IMR-90 (cell line): ENCODE data around the gene ZNF182. TPM values are rescaled to one million over a fixed set of nuclear protein-coding genes. Genes with fewer than 3 reads are reported as not detected.
"Not testable (repeated sequence)": the region's sequence is repeated elsewhere in the genome, so short reads cannot be mapped to it uniquely, and the experiment has no call there.

Experiments
- ATAC-seq: fragments of 200-7000 bp; cut with Tn5 transposase; 2 replicates; pipeline ENCODE4 v1.9.1; 2020; ENCODE audit warnings: low read depth, mild to moderate bottlenecking, moderate library complexity
- BruUV-seq: library from RNA; stranded (reverse); fragments of 400-500 nt; replicated peaks from 2 replicates; lab custom pipeline; 2021; lab: Mats Ljungman, UMichigan
- CTCF ChIA-PET: fragments of 300-600 bp; formaldehyde crosslinking; extraction: SDS; loops from one replicate; lab custom pipeline; 2021; ENCODE audit warnings: antibody characterized with exemption; lab: Yijun Ruan, JAX
- POLR2A ChIA-PET: fragments of 300-600 bp; sonication (Branson Sonifier 250); formaldehyde crosslinking; loops from one replicate; lab custom pipeline; 2022; ENCODE audit warnings: antibody characterized with exemption; ENCODE audit not compliant: unreplicated experiment; lab: Charles Lee
- DNase-seq: peaks from one replicate; pipeline ENCODE4 v3.0.0; 2013
- H2AFZ ChIP-seq: replicated peaks from 2 replicates; pipeline ENCODE3; 2013; ENCODE audit warnings: low read length, mild to moderate bottlenecking; ENCODE audit not compliant: poor library complexity
- H2AK5ac ChIP-seq: 2 replicates; pipeline ENCODE4 v1.6.1; 2013; ENCODE audit warnings: low read depth, low read length, inconsistent platforms
- H2AK9ac ChIP-seq: replicated peaks from 2 replicates; pipeline ENCODE3; 2013; ENCODE audit warnings: mild to moderate bottlenecking, low read depth, low read length, moderate library complexity; ENCODE audit not compliant: poor library complexity
- H2BK120ac ChIP-seq: 2 replicates; pipeline ENCODE4 v1.6.1; 2013; ENCODE audit warnings: low read depth, low read length, inconsistent platforms
- H2BK15ac ChIP-seq: 3 replicates; pipeline ENCODE4 v1.6.1; 2013; ENCODE audit warnings: low read depth, low read length, inconsistent platforms
- H2BK20ac ChIP-seq: 2 replicates; pipeline ENCODE4 v1.6.1; 2013; ENCODE audit warnings: low read depth, mild to moderate bottlenecking, inconsistent platforms, low read length, moderate library complexity
- H2BK5ac ChIP-seq: 2 replicates; pipeline ENCODE4 v1.6.1; 2013; ENCODE audit warnings: mild to moderate bottlenecking, low read depth, low read length, inconsistent platforms; ENCODE audit not compliant: poor library complexity, severe bottlenecking
- H3K14ac ChIP-seq: replicated peaks from 2 replicates; pipeline ENCODE4 v1.6.1; 2013; ENCODE audit warnings: low read depth, low read length, inconsistent platforms
- H3K18ac ChIP-seq: 2 replicates; pipeline ENCODE4 v1.6.1; 2013; ENCODE audit warnings: low read depth, low read length, control low read depth
- H3K23ac ChIP-seq: 2 replicates; pipeline ENCODE4 v1.6.1; 2013; ENCODE audit warnings: low read depth, low read length, inconsistent platforms
- H3K27ac ChIP-seq: 2 replicates; pipeline ENCODE4 v1.5.1; 2013; ENCODE audit warnings: mild to moderate bottlenecking, control low read depth, low read length; ENCODE audit not compliant: insufficient read depth
- H3K27me3 ChIP-seq: 2 replicates; pipeline ENCODE4 v1.6.1; 2013; ENCODE audit warnings: low read length; ENCODE audit not compliant: control insufficient read depth, insufficient read depth
- H3K36me3 ChIP-seq: 2 replicates; pipeline ENCODE4 v1.6.1; 2013; ENCODE audit warnings: low read length, mixed read lengths; ENCODE audit not compliant: control insufficient read depth, insufficient read depth
- H3K4ac ChIP-seq: 2 replicates; pipeline ENCODE4 v1.6.1; 2013; ENCODE audit warnings: low read depth, low read length, inconsistent platforms
- H3K4me1 ChIP-seq: 2 replicates; pipeline ENCODE4 v1.6.1; 2013; ENCODE audit warnings: low read length, mixed read lengths; ENCODE audit not compliant: control insufficient read depth, insufficient read depth
- H3K4me2 ChIP-seq: 2 replicates; pipeline ENCODE4 v1.6.1; 2013; ENCODE audit warnings: low read depth, mild to moderate bottlenecking, control low read depth, low read length, moderate library complexity
- H3K4me3 ChIP-seq: 2 replicates; pipeline ENCODE4 v1.5.1; 2013; ENCODE audit warnings: low read depth, mild to moderate bottlenecking, control low read depth, low read length, moderate library complexity; ENCODE audit not compliant: insufficient read depth
- H3K56ac ChIP-seq: 2 replicates; pipeline ENCODE4 v1.6.1; 2013; ENCODE audit warnings: low read length, inconsistent platforms; ENCODE audit not compliant: insufficient read depth; ENCODE audit errors: extremely low read depth
- H3K79me1 ChIP-seq, 2 experiments: 2 replicates each; pipeline ENCODE4 v1.6.1; 2013; ENCODE audit warnings: low read length in 2 of 2, inconsistent platforms in 1 of 2, low read depth in 1 of 2
- H3K9ac ChIP-seq: 2 replicates; pipeline ENCODE4 v1.6.1; 2013; ENCODE audit warnings: low read depth, low read length, control low read depth
- H3K9me1 ChIP-seq: 2 replicates; pipeline ENCODE4 v1.6.1; 2013; ENCODE audit warnings: low read length, inconsistent platforms; ENCODE audit not compliant: insufficient read depth
- H3K9me3 ChIP-seq: 2 replicates; pipeline ENCODE4 v1.6.1; 2013; ENCODE audit warnings: low read length; ENCODE audit not compliant: control insufficient read depth, insufficient read depth
- H4K20me1 ChIP-seq: 2 replicates; pipeline ENCODE4 v1.6.1; 2013; ENCODE audit warnings: low read length, inconsistent platforms; ENCODE audit not compliant: insufficient read depth
- H4K5ac ChIP-seq: 2 replicates; pipeline ENCODE4 v1.6.1; 2013; ENCODE audit warnings: mild to moderate bottlenecking, low read depth, low read length, control low read depth
- H4K8ac ChIP-seq, 2 experiments: 2 replicates each; pipeline ENCODE4 v1.6.1; 2013; ENCODE audit warnings: low read depth in 2 of 2, low read length in 2 of 2, control low read depth in 1 of 2, inconsistent platforms in 1 of 2
- H4K91ac ChIP-seq: 2 replicates; pipeline ENCODE4 v1.6.1; 2013; ENCODE audit warnings: low read depth, low read length, inconsistent platforms; ENCODE audit not compliant: insufficient read depth
- BHLHE40 ChIP-seq: fragments of 150-350 bp; IDR thresholded peaks from 2 replicates; pipeline ENCODE4 v1.6.1; 2016; ENCODE audit warnings: mild to moderate bottlenecking, low read depth, low read length
- CHD1 ChIP-seq: IDR thresholded peaks from 2 replicates; pipeline ENCODE4 v1.6.1; 2012; ENCODE audit warnings: low read depth, low read length, improper control_type of control experiment
- FOS ChIP-seq: fragments of 150-350 bp; IDR thresholded peaks from 2 replicates; pipeline ENCODE4 v1.6.1; 2016; ENCODE audit warnings: low read depth, low read length
- NFE2L2 ChIP-seq: fragments of 150-350 bp; IDR thresholded peaks from 2 replicates; pipeline ENCODE4 v1.6.1; 2016; ENCODE audit warnings: low read depth, mild to moderate bottlenecking, low read length
- WGBS, 2 experiments: methylation state at CpG; one replicate each; pipeline versions ENCODE4 v1.1.5 to v1.1.7; 2013; ENCODE audit warnings: missing lambda C conversion rate in 2 of 2; ENCODE audit not compliant: insufficient read length in 1 of 2; ENCODE audit errors: extremely low coverage in 2 of 2; 5-methylcytosine and 5-hydroxymethylcytosine counted together
- dilution Hi-C: fragments of 300-500 bp; cut with HindIII; formaldehyde crosslinking; loops from one replicate; pipeline ENCODE4 v1.14.3; 2018; ENCODE audit warnings: low sequenced_read_pairs; ENCODE audit not compliant: unreplicated experiment
- in situ Hi-C: fragments of 300-500 bp; cut with MboI; formaldehyde crosslinking; loops from 3 replicates; pipeline ENCODE4 v1.14.3; 2019; ENCODE audit warnings: low sequenced_read_pairs, inconsistent platforms, mixed read lengths
- intact Hi-C: fragments of 100-400 bp; cut with micrococcal nuclease; formaldehyde crosslinking; loops from 2 replicates; pipeline ENCODE4 v1.10.0; 2022
- polyA plus RNA-seq, 3 experiments: library from polyadenylated mRNA; depleted of rRNA; stranded (reverse); fragments of >200 nt; gene quantifications; 2 replicates each; pipeline ENCODE4 v1.2.3, GENCODE V29; 2012; ENCODE audit warnings: low replicate concordance in 1 of 3
- total RNA-seq: library from RNA; depleted of rRNA; stranded (reverse); fragments of >200 nt; gene quantifications from 2 replicates; pipeline ENCODE4 v1.2.3, GENCODE V29; 2012

ZNF182 gene
- total and polyA plus RNA-seq, 2 of the 4 experiments (the other 2 are of a cell fraction): 1.7 to 3.0 TPM

DNA sequence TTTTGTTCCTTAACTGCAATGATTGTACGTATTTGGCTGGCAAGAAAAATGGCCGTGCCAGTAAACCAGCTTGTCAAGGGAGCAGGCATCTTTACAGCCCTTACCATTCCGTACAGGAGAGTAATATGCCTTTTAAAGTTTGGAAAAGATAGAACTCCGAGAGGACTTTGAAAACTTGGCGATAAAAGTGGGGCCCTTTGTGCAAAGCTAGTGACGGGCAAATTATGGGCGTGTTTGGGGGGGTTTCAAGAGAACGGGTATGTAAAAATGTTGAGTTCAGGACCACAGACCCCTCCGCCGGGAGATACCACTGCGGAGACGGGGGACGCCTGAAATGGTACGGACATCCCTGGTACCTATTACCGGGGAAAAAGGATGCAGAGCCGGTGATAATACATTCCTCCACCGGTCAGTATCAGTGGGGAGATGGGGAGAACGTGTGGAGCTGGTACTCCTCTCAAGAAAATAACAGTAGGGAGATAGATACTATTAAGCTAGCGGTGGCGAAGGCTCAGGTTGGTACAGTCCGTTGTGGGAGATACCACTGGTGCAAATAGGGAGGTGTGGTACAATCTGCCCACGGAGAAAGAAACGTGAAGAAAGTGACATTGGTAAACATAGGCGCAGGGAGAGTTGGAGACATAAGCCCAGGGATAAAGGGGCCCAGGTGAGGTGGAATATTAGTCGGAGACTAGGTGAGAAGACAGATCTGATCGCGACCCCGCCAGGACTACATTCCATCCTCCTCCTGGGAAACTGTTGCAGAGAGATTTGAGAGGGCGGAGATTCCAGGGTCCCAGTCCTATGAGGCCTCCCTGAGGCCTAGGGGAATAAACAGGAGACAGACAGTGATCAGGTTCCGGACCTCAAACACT lies 17.5 kb upstream of the ZNF182 start:
- POLR2A ChIA-PET: no interaction called here
- H3K36me3 ChIP-seq: no peaks in the 10 kb centered on the region
- H4K91ac ChIP-seq: peak overlapping the region; percentile 89
- peak overlapping the region; percentile 98 for H2BK120ac ChIP-seq
- peak overlapping the region; percentile 96 for H4K5ac ChIP-seq
- peak; percentile 81 for DNase-seq
- peak overlapping the region; percentile 87 for H3K4me3 ChIP-seq
- H3K18ac ChIP-seq: peak overlapping the region; percentile 99
- H3K14ac ChIP-seq: peak overlapping the region; percentile 99
- peak; percentile 84 for ATAC-seq
- H3K9ac ChIP-seq: peak overlapping the region; percentile 100
- in situ Hi-C loops: loop anchor here (10.0 kb wide), 1 partner anchor 186 kb away; the partner anchor contains the start of gene ZNF81
- no peaks in the 10 kb centered on the region for H3K4me1 ChIP-seq
- no peak overlapping the region for H2AK5ac ChIP-seq
- peak overlapping the region; percentile 53 for H2AK9ac ChIP-seq
- H2AFZ ChIP-seq: peak overlapping the region; percentile 89
- CTCF ChIA-PET: interaction anchor here (0.5 kb wide), 1 partner anchor 435 kb away, joined by 4 read pairs; no protein-coding TSS in a partner anchor
- H4K20me1 ChIP-seq: no peaks in the 10 kb centered on the region
- H3K9me3 ChIP-seq: no peaks in the 10 kb centered on the region
- H3K79me1 ChIP-seq: no peaks in the 10 kb centered on the region
- intact Hi-C loops: no loop called here
- no peaks in the 10 kb centered on the region for H3K9me1 ChIP-seq
- dilution Hi-C loops: no loop called here
- H3K56ac ChIP-seq: peak overlapping the region; percentile 99
- peak overlapping the region; percentile 100 for H3K27ac ChIP-seq
- H3K4me2 ChIP-seq: peak overlapping the region; percentile 73
- peak overlapping the region; percentile 97; the same call in 1 of the 2 replicates for H3K23ac ChIP-seq
- WGBS, 2 experiments: 20% methylated on average over 11 of the region's 30 CpGs; no CpG with 5 or more reads in 1 of the 2 experiments
- peak overlapping the region; percentile 96 for H2BK5ac ChIP-seq
- no peaks in the 10 kb centered on the region for H3K27me3 ChIP-seq
- peak overlapping the region; percentile 90 to 98 for H4K8ac ChIP-seq
- H3K4ac ChIP-seq: peak overlapping the region; percentile 98
- H2BK15ac ChIP-seq: peak overlapping the region; percentile 87
- H2BK20ac ChIP-seq: peak overlapping the region; percentile 89
- no TSS peak for BruUV-seq
- TF ChIP-seq NFE2L2 (no peak), BHLHE40 (peak; percentile 92), CHD1 (peak; percentile 83; the same call in 1 of the 2 replicates), FOS (no peak)

DNA sequence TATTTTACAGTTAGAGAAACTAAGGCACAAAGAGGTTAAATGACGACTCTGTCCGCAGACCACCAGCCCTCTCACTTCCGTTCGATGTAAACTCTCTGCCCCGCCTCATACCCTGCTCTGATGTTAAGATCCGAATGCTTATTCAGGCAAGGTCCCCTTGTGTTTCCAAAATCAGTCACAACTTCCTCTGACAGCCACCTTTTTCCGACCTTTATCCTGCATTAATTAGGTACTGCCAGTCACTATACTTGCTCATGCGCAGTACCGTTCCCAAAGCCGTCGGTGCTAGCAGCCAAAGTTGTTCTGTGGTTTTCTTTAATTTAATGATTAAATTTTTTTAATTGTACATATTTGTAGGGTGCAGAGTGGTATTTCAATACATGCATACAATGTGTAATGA lies 16.7 kb upstream of the ZNF182 start:
- H3K4me3 ChIP-seq, H2BK15ac ChIP-seq, H4K20me1 ChIP-seq, H4K91ac ChIP-seq, H3K79me1 ChIP-seq, H2AFZ ChIP-seq, CTCF ChIA-PET, intact Hi-C loops, H3K9me1 ChIP-seq, ATAC-seq, POLR2A ChIA-PET, H3K9me3 ChIP-seq, H3K56ac ChIP-seq, H3K23ac ChIP-seq, H3K9ac ChIP-seq, dilution Hi-C loops, H4K8ac ChIP-seq, H2BK120ac ChIP-seq, H2BK5ac ChIP-seq, BruUV-seq, H3K4me2 ChIP-seq, H2BK20ac ChIP-seq, H3K27me3 ChIP-seq, H3K14ac ChIP-seq, H2AK5ac ChIP-seq, H3K18ac ChIP-seq, H3K4me1 ChIP-seq, H3K36me3 ChIP-seq, H4K5ac ChIP-seq, H2AK9ac ChIP-seq, H3K4ac ChIP-seq, DNase-seq, H3K27ac ChIP-seq: not testable (repeated sequence)
- WGBS, 2 experiments: 50% methylated on average over 2 of the region's 11 CpGs; no CpG with 5 or more reads in 1 of the 2 experiments
- in situ Hi-C loops: loop anchor here (10.0 kb wide), 1 partner anchor 186 kb away; the partner anchor contains the start of gene ZNF81
